Esophagus mucosa (tissue), 1 donor: ENCODE data around the gene TIAM2. TPM values are rescaled to one million over a fixed set of nuclear protein-coding genes. Genes with fewer than 3 reads are reported as not detected.
A peak's percentile ranks its signal among the peaks of the same experiment; 100 is the strongest.
"Not testable (repeated sequence)": the region's sequence is repeated elsewhere in the genome, so short reads cannot be mapped to it uniquely, and the experiment has no call there.

Experiments
- ATAC-seq: fragments of 200-7000 bp; cut with Tn5 transposase; one replicate; pipeline ENCODE4 v1.9.1; 2020
- total RNA-seq: library from RNA; stranded (reverse); gene quantifications from one replicate; pipeline ENCODE4 v1.2.4, GENCODE V29; 2023
- donor health status: DM: yes; HTN: yes; CAD: no.

TIAM2 gene
- total RNA-seq, 1 donor from 2014 or later = 3.1 TPM

DNA sequence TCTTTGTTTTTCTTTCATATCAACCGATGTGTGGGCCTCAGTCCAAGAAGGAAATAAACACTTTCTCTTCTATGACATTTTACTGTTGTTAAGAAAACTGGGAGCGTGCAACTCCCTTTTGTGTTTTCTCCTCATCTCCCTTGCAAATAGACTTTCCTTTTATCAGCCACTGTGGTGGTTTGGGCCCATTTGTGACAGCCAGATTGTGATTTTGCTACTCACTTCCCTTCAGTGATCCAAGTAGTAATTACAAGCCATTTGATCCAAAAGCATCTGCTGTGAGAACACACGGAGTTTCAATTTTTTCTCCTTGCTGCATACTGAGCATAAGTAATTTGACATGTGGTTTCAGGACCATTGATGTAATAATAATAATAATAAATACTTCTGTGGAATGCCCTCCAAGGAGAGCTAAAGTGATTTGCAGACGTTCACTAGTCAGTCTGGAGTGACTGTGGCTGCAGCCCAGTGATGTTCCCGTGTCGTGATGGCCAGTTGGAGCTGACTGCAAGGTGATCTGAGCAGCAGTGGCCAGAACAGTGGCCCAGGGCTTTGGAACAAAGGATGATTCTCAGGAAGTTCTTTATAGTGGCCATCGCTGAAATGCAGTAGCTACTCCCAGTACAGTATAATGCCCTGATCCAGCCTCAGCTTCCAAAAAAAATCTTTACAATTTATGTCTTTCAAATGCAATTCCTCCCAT, 176.8 kb downstream of the TIAM2 start:
- ATAC-seq = no peak

DNA sequence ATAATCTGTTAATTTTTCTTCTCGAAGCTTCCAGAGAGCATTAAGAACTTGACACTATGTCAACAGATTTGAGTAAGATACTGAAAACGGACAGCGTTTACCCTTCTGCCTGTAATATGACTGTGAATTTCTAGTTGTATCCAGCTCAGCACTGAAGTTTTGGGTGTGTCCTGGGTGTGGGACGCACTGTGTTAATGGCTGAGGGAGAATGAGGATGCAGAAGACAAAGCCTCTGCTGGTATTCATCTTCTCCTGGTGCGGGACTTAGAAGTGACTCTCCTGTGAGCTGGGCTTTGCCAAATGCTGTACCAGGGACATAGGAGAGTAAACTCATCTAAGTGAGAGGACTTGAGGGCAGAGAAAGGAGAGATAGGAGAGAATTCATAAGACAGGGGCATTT, 178.4 kb downstream of the TIAM2 start:
- ATAC-seq = peak; percentile 48

DNA sequence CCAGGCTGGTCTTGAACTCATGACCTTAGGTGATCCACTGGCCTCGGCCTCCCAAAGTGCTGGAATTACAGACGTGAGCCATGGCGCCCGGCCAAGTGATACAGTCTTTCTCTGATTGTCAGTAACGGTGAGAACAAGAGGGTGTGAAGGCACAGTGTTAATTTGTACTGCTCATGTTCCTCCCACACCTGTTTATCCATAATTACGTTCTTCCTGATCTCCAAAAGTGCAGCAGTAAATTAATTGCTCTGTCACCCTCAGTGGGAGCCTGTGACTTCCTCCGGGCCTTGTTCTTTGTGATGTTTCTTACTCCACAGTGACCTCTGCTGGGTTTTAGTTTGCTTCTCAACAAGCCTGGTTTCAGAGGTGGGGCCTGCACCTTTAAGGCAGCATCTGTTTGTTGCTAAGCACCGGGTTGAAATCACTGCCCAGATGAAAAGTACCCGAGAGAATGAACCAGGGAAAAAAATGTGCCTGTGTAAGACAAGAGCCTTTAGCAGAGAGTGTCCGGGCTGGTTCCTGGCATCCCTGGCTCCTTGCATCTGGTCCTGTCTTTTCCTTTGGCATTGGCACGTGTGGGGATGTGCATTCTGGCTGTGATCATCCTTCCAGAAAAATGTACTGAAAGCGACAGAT, 179.6 kb downstream of the TIAM2 start:
- peak; percentile 85 for ATAC-seq

DNA sequence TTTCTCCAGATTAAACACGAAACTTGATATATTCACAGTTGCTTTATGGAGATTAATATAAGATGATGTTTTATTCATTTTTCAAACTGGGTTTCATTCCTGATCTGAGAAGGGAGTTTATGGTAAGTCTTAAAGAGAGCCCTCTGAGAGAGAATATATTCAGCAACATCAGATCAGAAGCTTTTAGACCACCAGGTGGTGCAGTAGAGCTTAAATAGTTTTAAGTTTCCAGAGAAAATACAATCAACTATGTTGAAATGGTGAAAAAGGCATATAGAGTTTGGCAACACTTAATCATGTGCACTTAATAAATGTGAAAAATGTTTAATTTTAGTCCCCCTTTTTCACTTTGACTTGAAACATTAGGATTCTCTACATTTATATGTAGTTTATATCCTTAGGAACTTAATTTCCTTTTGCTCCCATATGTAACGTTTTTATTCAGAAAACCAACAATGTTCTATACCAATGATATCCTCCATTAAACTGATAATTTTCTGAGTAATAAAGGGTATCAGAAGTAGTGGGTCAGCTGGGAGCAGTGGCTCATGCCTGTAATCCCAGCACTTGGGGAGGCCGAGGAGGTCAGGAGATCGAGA, 182.3 kb downstream of the TIAM2 start:
- ATAC-seq = peak; percentile 43

- ATAC-seq = no peak
Measured at GRCh38 chr6:155181498-155181897, 186.4 kb downstream of the TIAM2 start.

GRCh38 chr6:155182103-155182502, 187.0 kb downstream of the TIAM2 start:
- ATAC-seq = no peak

DNA sequence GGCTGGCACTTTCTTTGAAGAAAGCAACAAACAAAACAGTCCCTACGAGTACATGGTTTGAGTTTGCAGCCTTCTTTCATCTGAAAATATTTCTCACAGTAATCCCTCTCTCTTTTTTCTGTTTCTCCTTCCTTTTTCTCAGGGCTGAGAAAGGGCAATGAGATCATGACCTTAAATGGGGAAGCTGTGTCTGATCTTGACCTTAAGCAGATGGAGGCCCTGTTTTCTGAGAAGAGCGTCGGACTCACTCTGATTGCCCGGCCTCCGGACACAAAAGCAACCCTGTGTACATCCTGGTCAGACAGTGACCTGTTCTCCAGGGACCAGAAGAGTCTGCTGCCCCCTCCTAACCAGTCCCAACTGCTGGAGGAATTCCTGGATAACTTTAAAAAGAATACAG, 188.0 kb downstream of the TIAM2 start:
- ATAC-seq = no peak

GRCh38 chr6:155185041-155185440, 189.9 kb downstream of the TIAM2 start:
- ATAC-seq = not testable (repeated sequence)

GRCh38 chr6:155185544-155185943, 190.4 kb downstream of the TIAM2 start:
- peak; percentile 85 for ATAC-seq

DNA sequence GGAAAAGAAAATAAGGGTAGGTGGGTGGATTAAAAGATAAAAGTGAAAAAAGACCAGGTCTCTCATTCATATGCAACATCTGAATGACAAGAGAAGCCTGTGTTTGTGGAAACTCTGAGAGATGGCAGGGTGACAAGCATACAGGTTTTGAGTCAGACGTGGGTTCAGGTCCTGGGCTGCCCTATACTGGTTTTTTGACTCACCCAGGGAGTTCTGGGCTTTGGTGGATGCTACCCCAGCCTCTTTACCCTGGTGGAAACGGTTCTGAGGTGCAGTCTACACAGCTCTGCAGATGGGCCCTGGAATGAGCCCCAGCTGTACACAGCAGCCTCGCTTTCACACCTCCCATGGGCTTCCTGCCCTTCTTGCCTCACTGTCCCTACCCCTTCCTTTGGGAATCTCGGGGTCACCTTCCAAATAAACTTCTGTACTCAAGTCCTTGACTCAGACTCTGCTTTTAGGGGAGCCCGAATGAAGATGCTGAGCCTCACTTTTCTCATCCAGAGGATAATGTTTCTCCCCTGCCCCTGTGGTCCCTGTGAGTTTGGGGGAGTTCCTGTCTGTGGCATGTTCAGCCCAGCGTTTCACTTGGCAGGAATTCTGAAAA, 191.0 kb downstream of the TIAM2 start:
- ATAC-seq = peak; percentile 54

DNA sequence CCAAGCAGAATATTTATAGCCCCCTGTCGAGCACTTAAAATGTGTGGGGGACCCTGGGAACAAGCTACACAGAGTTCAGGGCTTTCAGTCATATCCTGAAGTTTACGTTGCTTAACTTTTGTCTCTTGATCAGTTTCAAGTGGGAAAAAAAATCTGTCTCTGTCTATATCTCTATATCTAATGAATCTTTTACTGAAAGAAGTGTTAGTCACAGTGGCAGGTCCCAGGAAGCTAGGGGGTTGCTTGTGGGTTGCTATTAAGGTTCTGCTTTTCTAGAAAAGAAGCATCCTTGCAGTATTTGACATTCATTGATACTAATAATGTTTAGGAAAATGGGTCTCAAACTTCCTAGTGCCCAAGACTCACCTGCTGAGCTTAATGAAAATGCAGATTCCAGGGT, 192.0 kb downstream of the TIAM2 start:
- no peak for ATAC-seq

GRCh38 chr6:155187994-155188706, 193.0 kb downstream of the TIAM2 start:
- no peak for ATAC-seq

DNA sequence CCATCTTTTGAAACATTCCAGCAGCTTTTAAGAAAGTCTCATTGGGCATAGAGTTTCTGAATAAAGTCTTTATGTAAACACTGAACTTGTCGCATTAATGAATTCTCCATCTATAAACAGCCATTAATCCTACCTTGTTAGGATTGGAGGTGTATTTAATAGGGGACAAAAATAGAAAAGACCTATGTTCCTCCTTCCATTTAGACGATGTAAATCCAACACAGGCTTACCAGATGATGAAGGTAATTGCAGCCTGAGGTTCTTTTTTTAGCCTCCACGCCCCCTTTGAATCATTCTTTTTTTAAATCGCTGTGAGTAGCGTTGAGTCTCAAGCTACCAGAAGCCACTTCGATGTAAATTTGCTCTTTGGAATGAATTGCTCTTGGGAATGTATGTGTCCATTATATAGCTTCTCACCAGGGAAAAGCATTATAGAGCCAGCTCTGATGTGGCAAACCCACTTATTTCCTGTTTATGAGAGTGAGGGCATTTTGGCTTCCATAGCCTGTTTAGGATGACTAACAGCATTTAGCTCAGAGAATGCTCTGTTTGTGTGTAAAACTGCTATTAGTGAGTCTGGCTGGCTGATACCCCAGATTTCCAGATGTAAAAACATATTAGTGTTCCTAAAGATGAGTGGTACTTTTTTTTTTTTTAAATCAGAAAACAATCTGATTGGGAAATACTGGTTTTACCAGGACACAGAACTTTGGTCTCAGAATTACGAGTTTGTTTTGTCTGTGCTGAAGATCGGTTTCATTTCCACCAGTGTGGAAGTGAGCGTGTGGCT, 193.8 kb downstream of the TIAM2 start:
- no peak for ATAC-seq

GRCh38 chr6:155190677-155191076, 195.6 kb downstream of the TIAM2 start:
- no peak for ATAC-seq

GRCh38 chr6:155193526-155193925, 198.4 kb downstream of the TIAM2 start:
- ATAC-seq = no peak

DNA sequence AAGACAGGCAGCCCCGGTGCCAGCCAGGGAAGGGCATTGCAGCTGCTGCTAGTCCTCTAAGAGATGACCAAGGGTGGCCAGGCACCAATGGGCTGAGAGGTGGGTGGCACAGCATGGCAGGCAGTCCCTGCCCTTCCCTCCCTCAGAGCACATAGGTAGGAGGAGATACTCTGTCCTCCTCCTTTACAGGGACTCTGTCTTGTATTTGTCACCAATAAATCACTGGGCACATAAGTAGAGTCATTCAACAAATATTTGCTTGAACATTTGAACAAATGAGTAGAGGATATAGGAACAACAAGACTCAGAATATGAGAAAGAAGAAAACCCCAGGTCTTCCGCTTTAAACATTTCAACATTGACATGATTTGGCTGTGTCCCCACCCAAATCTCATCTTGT, 199.3 kb downstream of the TIAM2 start:
- no peak for ATAC-seq

- no peak for ATAC-seq
Measured at GRCh38 chr6:155195903-155196302, 200.8 kb downstream of the TIAM2 start.

GRCh38 chr6:155196911-155197310, 201.8 kb downstream of the TIAM2 start:
- no peak for ATAC-seq

DNA sequence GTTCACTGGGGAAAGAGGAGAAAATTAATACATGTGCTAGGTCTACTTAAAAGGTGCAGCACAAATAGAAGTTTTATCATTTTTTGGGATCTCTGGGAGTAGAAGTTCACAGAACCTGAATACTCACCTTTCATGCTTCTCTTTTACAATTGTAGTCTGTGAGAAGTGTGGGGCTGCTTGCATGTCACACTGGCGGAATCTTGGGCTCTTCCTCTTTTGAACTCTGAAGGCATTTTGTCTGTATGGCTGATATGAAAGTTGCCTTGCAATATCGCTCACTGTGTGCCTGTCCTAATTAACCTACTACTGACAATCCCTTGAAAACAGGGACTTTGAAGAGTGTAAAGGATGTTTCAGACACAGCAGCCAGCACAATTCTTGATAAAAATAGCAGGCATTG, 202.8 kb downstream of the TIAM2 start:
- no peak for ATAC-seq

- no peak for ATAC-seq
Measured at GRCh38 chr6:155200012-155200411, 204.9 kb downstream of the TIAM2 start.

DNA sequence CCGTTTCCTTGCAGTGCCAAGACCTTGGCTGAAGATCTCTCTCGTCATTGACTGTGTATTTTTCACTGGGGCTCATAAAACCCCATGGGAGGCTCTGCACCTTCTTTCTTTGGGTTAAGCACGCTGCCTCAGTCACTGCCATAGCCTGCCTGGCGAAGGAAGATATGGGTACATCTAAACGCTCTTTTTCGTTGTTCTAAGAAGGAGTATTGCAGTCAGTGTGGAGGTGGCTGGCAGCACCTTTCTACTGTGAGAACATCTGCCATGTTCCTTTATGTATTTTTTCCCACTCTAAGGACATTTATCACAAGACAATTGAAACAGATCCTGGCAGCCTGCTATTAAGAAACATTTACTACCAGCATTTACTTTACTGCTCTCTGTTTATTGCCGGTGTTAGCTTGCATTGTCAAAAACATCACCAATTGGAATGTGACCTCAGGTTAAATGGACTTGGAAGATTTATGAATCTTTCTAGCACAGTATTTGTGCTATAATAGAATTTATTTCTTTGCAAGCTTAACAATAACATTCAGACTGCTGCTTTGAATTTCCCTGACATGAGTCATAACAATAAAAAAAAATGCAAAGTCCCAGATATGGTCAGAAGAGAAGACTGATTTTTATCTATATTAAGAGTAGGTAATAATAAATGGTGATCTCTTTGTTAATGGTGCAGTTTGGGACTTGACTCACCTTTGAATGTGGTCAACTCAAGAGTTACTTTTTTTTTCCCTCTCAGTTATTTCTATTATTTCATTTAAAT, 206.5 kb downstream of the TIAM2 start:
- ATAC-seq = no peak
